Keratinocyte (primary cell): ENCODE results near the gene CCDC107. TPM values are rescaled to one million over a fixed set of nuclear protein-coding genes. Genes with fewer than 3 reads are reported as not detected.
"Not testable (repeated sequence)": the region's sequence is repeated elsewhere in the genome, so short reads cannot be mapped to it uniquely, and the experiment has no call there.

ENCODE experiments used
- DNase-seq: peaks from one replicate; pipeline ENCODE4 v3.0.0-alpha.2; 2011; ENCODE audit warnings: low read depth, missing footprints, low spot score
- FAIRE-seq: peaks from 2 replicates; lab custom pipeline; 2011; peaks lifted over from hg19 to GRCh38; lab: Jason Lieb, UNC
- H2AFZ ChIP-seq: 2 replicates; pipeline ENCODE4 v1.6.0; 2012; ENCODE audit warnings: low read length, control low read depth, inconsistent platforms; ENCODE audit not compliant: control insufficient read depth
- H3K27ac ChIP-seq: 2 replicates; pipeline ENCODE4 v1.5.1; 2011; ENCODE audit warnings: low read length; ENCODE audit not compliant: control insufficient read depth, insufficient read depth
- H3K27me3 ChIP-seq: 3 replicates; pipeline ENCODE4 v1.6.0; 2011; ENCODE audit warnings: low read length; ENCODE audit not compliant: control insufficient read depth, insufficient read depth; ENCODE audit errors: extremely low read depth
- H3K36me3 ChIP-seq, 2 experiments: 2 replicates in 1 of 2; 3 replicates in 1 of 2; pipeline ENCODE4 v1.5.1; 2011; ENCODE audit warnings: low read length in 2 of 2, mild to moderate bottlenecking in 1 of 2; ENCODE audit not compliant: control insufficient read depth in 2 of 2, insufficient read depth in 2 of 2; ENCODE audit errors: extremely low read depth in 1 of 2
- H3K4me1 ChIP-seq: 3 replicates; pipeline ENCODE4 v1.5.1; 2011; ENCODE audit warnings: low read length; ENCODE audit not compliant: control insufficient read depth, insufficient read depth; ENCODE audit errors: extremely low read depth
- H3K4me2 ChIP-seq: 3 replicates; pipeline ENCODE4 v1.6.0; 2011; ENCODE audit warnings: low read depth, low read length; ENCODE audit not compliant: control insufficient read depth, insufficient read depth; ENCODE audit errors: extremely low read depth
- H3K4me3 ChIP-seq, 3 experiments: fragments of 200-600 bp in 1 of 3; sonication (generic) in 1 of 3; 2 replicates in 2 of 3; 3 replicates in 1 of 3; pipeline ENCODE4 v1.5.1; 2011 to 2016; ENCODE audit warnings: low read length in 3 of 3, mild to moderate bottlenecking in 3 of 3, control low read depth in 2 of 3, inconsistent platforms in 1 of 3, low read depth in 1 of 3, mixed read lengths in 1 of 3, mixed run types in 1 of 3, moderate library complexity in 1 of 3; ENCODE audit not compliant: control insufficient read depth in 2 of 3, insufficient read depth in 2 of 3; ENCODE audit errors: extremely low read depth in 1 of 3
- H3K79me2 ChIP-seq: 2 replicates; pipeline ENCODE4 v1.6.0; 2012; ENCODE audit warnings: low read length; ENCODE audit not compliant: control insufficient read depth, insufficient read depth
- H3K9ac ChIP-seq: 3 replicates; pipeline ENCODE4 v1.6.0; 2011; ENCODE audit warnings: low read length; ENCODE audit not compliant: control insufficient read depth, insufficient read depth; ENCODE audit errors: extremely low read depth
- H3K9me1 ChIP-seq: 3 replicates; pipeline ENCODE4 v1.6.0; 2011; ENCODE audit warnings: low read length; ENCODE audit not compliant: control insufficient read depth, insufficient read depth; ENCODE audit errors: extremely low read depth
- H3K9me3 ChIP-seq: 2 replicates; pipeline ENCODE4 v1.5.1; 2012; ENCODE audit warnings: low read depth, low read length; ENCODE audit not compliant: control insufficient read depth
- H4K20me1 ChIP-seq: 3 replicates; pipeline ENCODE4 v1.6.0; 2011; ENCODE audit warnings: low read length; ENCODE audit not compliant: control insufficient read depth, insufficient read depth; ENCODE audit errors: extremely low read depth
- EZH2 ChIP-seq: IDR thresholded peaks from one replicate; pipeline ENCODE4 v1.6.1; 2012; ENCODE audit warnings: inconsistent platforms, mild to moderate bottlenecking, low read length, moderate library complexity
- dilution Hi-C: fragments of 300-500 bp; cut with MboI; formaldehyde crosslinking; loops from one replicate; pipeline ENCODE4 v1.7.0; 2020; ENCODE audit warnings: low sequenced_read_pairs; ENCODE audit not compliant: extremely low pct_ligation_motif_present
- polyA plus RNA-seq, 5 experiments: library from polyadenylated mRNA; depleted of rRNA in 3 of 5; stranded (reverse) in 3 of 5; stranded (forward) in 1 of 5; unstranded in 1 of 5; fragments of >200 nt; gene quantifications; 1 replicate in 1 of 5; 2 replicates in 3 of 5; 3 replicates in 1 of 5; pipeline versions ENCODE4 v1.2.1 to v1.2.3, GENCODE V29; 2011 to 2012; ENCODE audit warnings: missing spikeins in 2 of 5, low read depth in 1 of 5, low replicate concordance in 1 of 5
- TF ChIP-seq, protein P1 (sequence below), 3 experiments: IDR thresholded peaks in 1 of 3; conservative IDR thresholded peaks in 1 of 3; optimal IDR thresholded peaks in 1 of 3; 2 replicates in 2 of 3; 3 replicates in 1 of 3; pipeline versions ENCODE3 to v1.5.1; 2011; ENCODE audit warnings: low read length in 3 of 3, mild to moderate bottlenecking in 3 of 3, moderate library complexity in 2 of 3, control low read depth in 1 of 3, inconsistent platforms in 1 of 3; ENCODE audit not compliant: insufficient read depth in 2 of 3; ENCODE audit errors: extremely low read depth in 1 of 3

CCDC107 gene
- polyA plus RNA-seq, 1 donor (not counting 4 experiments of a cell fraction or from before 2014, with no cell fraction given): 10.5 TPM

DNA sequence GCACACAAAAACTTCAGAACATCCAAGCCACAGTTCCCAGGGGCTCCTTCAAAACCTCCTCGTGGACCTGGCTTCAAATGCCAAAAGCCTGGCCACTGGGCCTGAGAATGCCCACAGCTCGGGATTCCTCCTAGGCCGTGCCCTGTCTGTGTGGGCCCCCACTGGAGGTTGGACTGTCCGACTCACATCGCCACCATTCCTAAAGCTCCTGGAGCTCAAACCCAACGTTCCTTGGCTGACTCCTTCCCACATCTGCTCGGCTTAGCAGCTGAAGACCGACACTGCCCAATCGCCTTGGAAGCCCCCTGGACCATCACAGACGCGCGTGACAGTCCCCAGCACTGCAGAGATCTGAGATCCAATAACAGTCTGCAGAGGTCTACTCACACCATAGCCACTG lies 15.0 kb upstream of the CCDC107 start:
- Histone ChIP-seq H4K20me1 (no peaks in the 10 kb centered on the region), H2AFZ (no peak overlapping the region), H3K4me1 (peaks cover 15% of the 10 kb centered on the region), H3K9me3 (no peaks in the 10 kb centered on the region), H3K4me2 (no peak overlapping the region), H3K36me3 (no peaks in the 10 kb centered on the region), H3K27ac (no peak overlapping the region), H3K27me3 (no peaks in the 10 kb centered on the region), H3K9me1 (no peaks in the 10 kb centered on the region), H3K9ac (no peak overlapping the region), H3K4me3 (no peak overlapping the region), H3K79me2 (no peaks in the 10 kb centered on the region)
- no peak for TF ChIP-seq EZH2
- TF ChIP-seq, protein P1, sequence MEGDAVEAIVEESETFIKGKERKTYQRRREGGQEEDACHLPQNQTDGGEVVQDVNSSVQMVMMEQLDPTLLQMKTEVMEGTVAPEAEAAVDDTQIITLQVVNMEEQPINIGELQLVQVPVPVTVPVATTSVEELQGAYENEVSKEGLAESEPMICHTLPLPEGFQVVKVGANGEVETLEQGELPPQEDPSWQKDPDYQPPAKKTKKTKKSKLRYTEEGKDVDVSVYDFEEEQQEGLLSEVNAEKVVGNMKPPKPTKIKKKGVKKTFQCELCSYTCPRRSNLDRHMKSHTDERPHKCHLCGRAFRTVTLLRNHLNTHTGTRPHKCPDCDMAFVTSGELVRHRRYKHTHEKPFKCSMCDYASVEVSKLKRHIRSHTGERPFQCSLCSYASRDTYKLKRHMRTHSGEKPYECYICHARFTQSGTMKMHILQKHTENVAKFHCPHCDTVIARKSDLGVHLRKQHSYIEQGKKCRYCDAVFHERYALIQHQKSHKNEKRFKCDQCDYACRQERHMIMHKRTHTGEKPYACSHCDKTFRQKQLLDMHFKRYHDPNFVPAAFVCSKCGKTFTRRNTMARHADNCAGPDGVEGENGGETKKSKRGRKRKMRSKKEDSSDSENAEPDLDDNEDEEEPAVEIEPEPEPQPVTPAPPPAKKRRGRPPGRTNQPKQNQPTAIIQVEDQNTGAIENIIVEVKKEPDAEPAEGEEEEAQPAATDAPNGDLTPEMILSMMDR (optimal IDR thresholded peaks at IDR 0.05 in 1 of 3, IDR thresholded peaks at IDR 0.05 in 1 of 3, conservative IDR thresholded peaks at IDR 0.05 in 1 of 3; ENCODE audit: extremely low read depth in 1 of 3, insufficient read depth in 2 of 3, low read length in 3 of 3): no peak
- FAIRE-seq (no peak), DNase-seq (no peak)
- dilution Hi-C loops: no loop called here

DNA sequence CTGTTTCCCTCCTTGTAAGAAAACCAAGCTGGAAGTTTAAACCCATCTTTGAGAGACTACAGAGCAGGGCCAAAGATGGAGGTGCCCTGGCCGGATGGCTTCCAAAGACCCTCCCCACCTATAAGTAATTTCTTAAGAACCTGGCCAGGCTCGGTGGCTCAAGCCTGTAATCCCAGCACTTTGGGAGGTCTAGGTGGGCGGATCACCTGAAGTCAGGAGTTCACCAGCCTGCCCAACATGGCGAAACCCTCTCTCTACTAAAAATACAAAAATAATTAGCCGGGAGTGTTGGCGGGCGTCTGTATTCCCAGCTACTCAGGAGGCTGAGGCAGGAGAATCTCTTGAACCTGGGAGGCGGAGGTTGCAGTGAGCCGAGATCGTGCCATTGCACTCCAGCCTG lies 12.4 kb upstream of the CCDC107 start:
- peak overlapping the region; percentile 88 for H3K9ac ChIP-seq
- peaks cover 21% of the 10 kb centered on the region for H3K4me1 ChIP-seq
- H3K36me3 ChIP-seq, H3K9me1 ChIP-seq, H3K27me3 ChIP-seq, H3K9me3 ChIP-seq, DNase-seq, FAIRE-seq, H3K79me2 ChIP-seq, dilution Hi-C loops, H4K20me1 ChIP-seq: not testable (repeated sequence)
- H2AFZ ChIP-seq: peak overlapping the region; percentile 94
- H3K4me3 ChIP-seq: peak overlapping the region; percentile 54 to 87 (median 78)
- peak overlapping the region; percentile 82 for H3K27ac ChIP-seq
- H3K4me2 ChIP-seq: peak overlapping the region; percentile 96

DNA sequence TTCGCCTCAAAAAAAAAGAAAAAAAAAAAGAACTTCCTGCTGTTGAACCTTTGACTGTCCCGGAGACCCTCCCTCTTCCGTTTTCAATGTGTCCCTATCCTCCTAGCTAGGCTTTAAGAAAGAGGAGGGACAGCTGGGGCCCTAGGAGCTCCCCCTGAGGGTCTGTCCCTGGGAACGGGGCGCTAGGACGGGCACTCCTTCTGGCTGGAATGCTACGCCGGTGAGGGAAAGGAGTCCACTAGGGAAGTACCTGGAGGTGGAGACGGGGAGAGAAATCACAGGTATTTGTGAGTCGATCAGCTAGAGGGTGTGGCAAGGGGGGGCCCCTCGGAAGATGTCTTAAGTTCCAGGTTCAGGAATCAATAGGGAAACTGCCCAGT lies 11.9 kb upstream of the CCDC107 start:
- no peaks in the 10 kb centered on the region for H3K36me3 ChIP-seq
- DNase-seq (no peak), FAIRE-seq (no peak)
- H3K4me3 ChIP-seq: peak overlapping the region; percentile 54 to 87 (median 78)
- peak overlapping the region; percentile 88 for H3K9ac ChIP-seq
- H3K79me2 ChIP-seq: no peaks in the 10 kb centered on the region
- peak overlapping the region; percentile 94 for H2AFZ ChIP-seq
- no peaks in the 10 kb centered on the region for H4K20me1 ChIP-seq
- peak overlapping the region; percentile 96 for H3K4me2 ChIP-seq
- H3K4me1 ChIP-seq: peaks cover 21% of the 10 kb centered on the region
- no peaks in the 10 kb centered on the region for H3K9me1 ChIP-seq
- no peaks in the 10 kb centered on the region for H3K27me3 ChIP-seq
- dilution Hi-C loops: no loop called here
- H3K9me3 ChIP-seq: no peaks in the 10 kb centered on the region
- H3K27ac ChIP-seq: peak overlapping the region; percentile 82
- TF ChIP-seq, protein P1 (optimal IDR thresholded peaks at IDR 0.05 in 1 of 3, IDR thresholded peaks at IDR 0.05 in 1 of 3, conservative IDR thresholded peaks at IDR 0.05 in 1 of 3; ENCODE audit: extremely low read depth in 1 of 3, insufficient read depth in 2 of 3, low read length in 3 of 3): peak; percentile 38 to 46 (median 45)
- no peak for TF ChIP-seq EZH2
